ENCODE data around the gene RAB40C.
"Not testable (repeated sequence)": the region's sequence is repeated elsewhere in the genome, so short reads cannot be mapped to it uniquely, and the experiment has no call there.

Gene RAB40C

GRCh38 chr16:591231-591630 lies 1.4 kb downstream of the RAB40C start:
- DNase-seq: no peak

DNA sequence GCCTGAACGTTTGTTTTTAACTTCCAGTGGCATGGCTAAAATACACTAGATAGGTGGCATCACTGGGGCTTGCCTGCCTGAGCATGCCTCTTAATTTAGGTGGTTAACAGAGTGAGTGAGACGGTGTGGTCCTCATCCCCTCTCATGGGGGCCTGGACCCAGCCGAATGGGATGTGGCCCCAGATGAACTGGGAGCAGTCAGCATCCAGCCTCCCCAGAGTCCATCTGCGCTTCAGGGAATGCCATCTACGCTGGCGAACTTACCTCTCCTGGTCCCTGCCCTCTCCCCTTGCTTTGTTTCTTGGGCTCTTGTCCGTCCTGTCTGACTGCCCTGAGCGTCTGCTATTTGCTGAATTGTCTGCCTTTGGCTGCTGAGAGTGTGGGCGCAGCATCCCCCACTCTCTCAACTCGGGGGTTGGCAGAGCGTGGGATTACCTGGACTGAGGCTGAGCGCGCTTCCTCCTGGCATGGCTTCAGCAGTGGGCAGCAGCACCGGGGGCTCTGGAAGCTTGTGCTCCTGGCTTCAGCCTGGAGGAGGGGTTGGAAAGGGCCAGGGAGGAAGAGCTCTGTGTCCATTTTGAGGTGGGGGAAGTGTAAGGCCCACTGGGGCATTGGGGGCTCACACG lies 2.1 kb downstream of the RAB40C start:
- DNase-seq: no peak

GRCh38 chr16:592518-593306 lies 2.8 kb downstream of the RAB40C start:
- DNase-seq: peak; percentile 81

- peak; percentile 61 for DNase-seq
Observed at GRCh38 chr16:593406-593805, 3.5 kb downstream of the RAB40C start.

- no peak for DNase-seq
Observed at GRCh38 chr16:593807-594206, 3.9 kb downstream of the RAB40C start.

DNA sequence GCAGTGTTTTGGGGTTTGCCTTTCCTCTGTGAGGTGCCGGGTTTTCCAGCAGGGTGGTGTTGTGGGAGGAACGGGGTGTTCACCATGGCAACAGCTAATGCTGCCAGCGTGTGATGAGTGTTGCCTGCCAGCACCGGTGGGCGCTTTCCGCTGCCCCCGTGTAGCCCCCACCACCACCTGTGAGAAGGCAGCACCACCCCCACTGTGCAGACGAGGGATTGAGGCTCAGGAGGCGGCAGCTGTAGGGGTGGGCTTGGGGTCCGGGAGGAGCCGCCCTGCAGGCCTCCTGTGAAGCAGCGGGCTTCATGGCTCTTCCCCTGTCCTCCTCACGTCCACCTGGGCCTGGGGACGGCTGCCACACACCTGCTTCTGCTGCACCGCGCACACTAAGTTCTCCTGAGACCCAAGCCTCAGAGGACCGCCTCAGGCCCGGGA lies 5.2 kb downstream of the RAB40C start:
- no peak for DNase-seq

- no peak for DNase-seq
Observed at GRCh38 chr16:595942-596735, 6.3 kb downstream of the RAB40C start.

DNA sequence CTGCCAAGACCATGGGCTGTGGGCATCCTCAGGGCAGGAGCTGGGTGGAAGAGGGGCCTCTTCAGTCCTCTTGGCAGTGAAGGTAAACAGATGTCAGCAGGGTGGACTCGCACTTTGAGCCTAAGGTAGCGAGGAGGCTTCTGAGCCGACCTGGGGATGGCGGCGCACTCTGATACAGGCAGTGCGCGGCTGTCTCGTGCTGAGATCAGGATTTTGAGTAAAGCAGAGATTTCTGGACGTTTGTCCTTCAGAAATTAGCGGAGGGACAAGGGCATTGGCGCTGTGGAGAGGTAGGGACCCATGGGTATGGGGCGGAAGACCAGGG lies 6.8 kb downstream of the RAB40C start:
- DNase-seq: no peak

- not testable (repeated sequence) for DNase-seq
Observed at GRCh38 chr16:597655-598054, 7.8 kb downstream of the RAB40C start.

DNA sequence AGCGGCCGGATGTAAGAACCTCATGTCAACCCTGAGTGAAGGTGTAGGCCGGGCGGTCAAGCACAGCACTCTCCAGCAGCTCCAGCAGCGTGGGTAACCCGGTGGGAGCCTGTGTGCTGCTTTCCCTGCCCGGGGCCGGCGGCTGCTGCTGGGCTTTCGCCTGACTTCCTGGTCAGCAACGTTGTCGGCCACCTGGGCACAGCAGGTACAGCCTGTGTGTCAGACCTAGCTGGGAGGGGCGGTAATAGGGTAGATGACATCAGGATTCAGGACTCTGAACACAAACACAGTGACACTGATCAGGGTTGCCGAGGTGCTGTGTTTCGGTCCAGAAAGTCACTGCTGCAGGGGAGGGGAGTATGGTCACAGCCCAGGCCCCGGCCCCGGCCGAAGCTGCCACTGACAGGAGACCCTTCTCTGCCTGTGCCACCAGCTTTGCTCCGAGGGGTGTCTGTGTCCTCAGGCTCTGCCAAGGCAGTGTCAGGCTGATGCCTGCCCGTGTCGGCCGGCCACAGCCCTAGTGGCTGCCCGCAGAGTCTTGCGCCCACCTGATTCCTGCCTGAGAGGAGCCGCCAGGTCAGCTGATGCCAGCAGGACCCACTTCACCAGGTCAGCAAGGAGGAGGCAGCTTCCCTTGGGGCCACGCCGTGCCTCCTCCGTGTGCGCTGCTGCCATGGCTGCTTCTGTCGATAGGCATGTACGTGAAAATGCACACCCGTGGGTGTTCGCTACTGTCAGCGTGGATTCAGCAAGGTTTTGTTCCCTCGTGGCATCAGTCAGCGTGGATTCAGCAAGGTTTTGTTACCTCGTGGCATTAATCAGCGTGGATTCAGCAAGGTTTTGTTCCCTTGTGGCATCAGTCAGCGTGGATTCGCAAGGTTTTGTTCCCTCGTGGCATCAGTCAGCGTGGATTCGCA lies 9.2 kb downstream of the RAB40C start:
- no peak for DNase-seq

- DNase-seq: peak; percentile 24
Observed at GRCh38 chr16:600781-601180, 10.9 kb downstream of the RAB40C start.

- DNase-seq: no peak
Observed at GRCh38 chr16:603933-604332, 14.1 kb downstream of the RAB40C start.

DNA sequence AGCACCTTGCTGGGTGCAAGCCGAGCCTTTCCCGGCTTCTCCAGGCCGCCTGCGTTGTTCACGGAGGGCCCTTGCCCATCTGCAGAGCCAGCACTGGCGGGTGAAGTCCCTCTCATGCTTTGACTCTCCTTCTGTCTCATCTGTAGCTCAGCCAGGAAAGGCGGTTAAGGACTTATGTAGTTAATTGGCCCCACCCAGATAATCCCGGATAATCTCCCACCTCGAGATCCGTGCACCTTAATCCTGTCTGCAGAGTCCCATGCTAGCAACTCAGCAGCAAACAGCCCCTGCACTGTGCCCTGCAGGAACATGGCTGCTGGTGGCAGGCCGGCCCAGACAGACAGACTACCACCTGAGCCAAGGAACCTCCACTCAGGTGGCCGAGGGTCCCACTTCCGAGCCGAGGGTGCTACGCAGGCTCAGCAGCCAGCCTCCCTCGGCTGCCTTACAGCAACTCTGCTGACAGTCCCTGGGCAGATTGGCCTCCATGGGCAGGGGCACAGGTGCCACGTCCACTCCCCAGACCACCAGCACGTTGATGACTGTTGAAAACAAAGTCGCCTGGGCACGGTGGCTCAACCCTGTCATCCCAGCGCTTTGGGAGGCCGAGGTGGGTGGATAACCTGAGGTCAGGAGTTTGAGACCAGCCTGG lies 16.9 kb downstream of the RAB40C start:
- no peak for DNase-seq

GRCh38 chr16:608019-608418 lies 18.2 kb downstream of the RAB40C start:
- DNase-seq: no peak

DNA sequence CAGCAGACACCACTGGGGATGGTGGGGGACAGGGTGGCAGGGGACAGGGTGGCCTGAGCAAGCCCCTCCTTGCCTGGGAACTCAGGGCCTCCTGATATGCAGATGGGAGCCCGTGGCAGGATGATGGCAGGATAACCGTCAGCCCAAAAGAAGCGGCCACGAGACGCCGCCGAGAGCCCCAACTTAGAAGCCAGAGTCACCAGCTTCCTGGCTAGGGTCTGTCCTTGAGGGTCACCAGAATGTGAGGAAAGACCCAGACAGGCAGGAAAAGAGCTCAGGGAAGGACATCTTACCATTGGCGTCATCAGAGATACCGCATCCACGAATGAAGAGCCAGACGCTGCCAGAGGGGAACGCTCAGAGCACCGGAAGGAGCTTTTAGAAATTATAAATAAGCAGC lies 19.4 kb downstream of the RAB40C start:
- DNase-seq: no peak

DNA sequence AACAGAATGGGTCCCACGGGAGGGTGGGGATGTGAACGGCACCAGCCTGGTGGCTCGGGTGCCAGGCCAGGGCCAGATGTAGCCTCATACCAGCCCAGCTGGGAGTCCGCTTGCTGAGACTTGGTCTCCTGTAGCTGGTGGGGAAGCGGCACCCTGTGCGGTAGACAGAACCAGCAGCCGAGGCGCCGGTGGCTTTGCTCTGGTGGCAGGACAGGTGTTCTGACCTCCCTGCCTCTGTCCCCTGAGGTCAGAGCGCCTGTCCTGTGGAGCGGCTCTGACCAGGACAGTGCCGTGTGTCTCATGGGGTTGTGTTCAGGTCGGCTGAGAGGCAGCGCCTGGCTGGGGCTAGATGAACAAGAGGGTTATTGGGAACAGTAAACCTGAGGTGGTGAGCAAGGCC lies 20.1 kb downstream of the RAB40C start:
- no peak for DNase-seq

DNA sequence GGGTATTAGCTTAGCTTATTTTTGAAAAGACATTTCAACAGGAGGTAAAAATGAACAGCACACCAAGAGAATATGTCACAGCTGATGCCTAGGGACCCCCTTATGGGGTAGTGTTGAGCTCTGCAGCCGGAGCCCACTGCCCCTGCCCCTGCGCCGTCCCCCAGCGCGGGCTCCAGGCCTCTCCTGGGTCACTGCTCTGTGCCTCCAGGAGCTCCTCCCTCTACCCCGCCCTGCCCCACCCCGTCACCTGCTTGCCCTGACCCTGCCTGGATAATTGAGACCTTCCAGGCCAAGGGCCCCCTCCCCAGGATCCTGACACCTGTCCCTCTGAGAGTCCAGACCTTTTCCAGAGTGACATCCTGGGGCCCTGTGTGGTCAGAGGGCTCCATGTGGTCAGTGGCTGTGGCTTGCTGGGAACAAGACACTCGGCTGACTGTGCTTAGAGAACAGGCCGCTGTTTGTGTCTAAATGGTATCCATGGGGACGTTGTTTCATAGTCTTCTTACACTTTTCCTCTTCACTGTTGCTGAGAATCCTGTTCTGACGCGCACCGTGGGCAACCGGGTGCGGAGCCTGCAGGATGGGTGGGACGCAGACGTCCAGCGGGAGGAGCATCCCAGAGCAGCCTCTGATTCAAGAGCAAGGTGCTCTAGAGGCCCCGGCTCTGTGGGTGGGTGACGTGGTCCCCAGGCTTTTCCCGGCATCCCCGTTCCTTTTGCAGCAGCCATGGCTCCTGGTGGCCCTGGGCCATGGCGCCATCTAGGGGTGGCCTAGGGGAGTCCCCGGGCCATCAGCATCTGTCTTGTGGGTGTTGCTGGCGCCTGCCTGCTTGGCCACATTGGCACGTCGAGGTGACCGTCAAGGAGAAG lies 20.9 kb downstream of the RAB40C start:
- no peak for DNase-seq

GRCh38 chr16:615122-615521 lies 25.3 kb downstream of the RAB40C start:
- DNase-seq: no peak

GRCh38 chr16:616733-617586 lies 27.1 kb downstream of the RAB40C start:
- DNase-seq: no peak

GRCh38 chr16:617855-618254 lies 28.0 kb downstream of the RAB40C start:
- no peak for DNase-seq
